Neural cell (in vitro differentiated cells): ENCODE measurements around the gene TMCC1.

Source experiments
- CTCF ChIP-seq: fragments of 450-650 bp; IDR thresholded peaks from 2 replicates; pipeline ENCODE4 v1.5.1; 2014; ENCODE audit warnings: antibody characterized with exemption, mild to moderate bottlenecking, moderate library complexity; ENCODE audit not compliant: poor library complexity, severe bottlenecking
- EZH2 ChIP-seq: fragments of 200-600, 300-800 bp; shearing (Covaris generic), sonication (generic); IDR thresholded peaks from 2 replicates; pipeline ENCODE4 v1.6.1; 2014; ENCODE audit warnings: antibody characterized with exemption, low read length, borderline replicate concordance, mild to moderate bottlenecking; ENCODE audit not compliant: insufficient read depth, poor library complexity, severe bottlenecking
- REST ChIP-seq: IDR thresholded peaks from 2 replicates; pipeline ENCODE4 v1.6.1; 2012; ENCODE audit warnings: borderline replicate concordance
- TAF1 ChIP-seq: IDR thresholded peaks from 2 replicates; pipeline ENCODE4 v1.6.1; 2012; ENCODE audit warnings: low read depth

GRCh38 chr3:129867506-129868124, 25.9 kb downstream of the TMCC1 start:
- TF ChIP-seq TAF1: no peak
- TF ChIP-seq CTCF: no peak
- no peak for TF ChIP-seq EZH2
- no peak for TF ChIP-seq REST
